ENCODE measurements around the gene TRDN. TPM values are rescaled to one million over a fixed set of nuclear protein-coding genes. Genes with fewer than 3 reads are reported as not detected.
"Not testable (repeated sequence)": the region's sequence is repeated elsewhere in the genome, so short reads cannot be mapped to it uniquely, and the experiment has no call there.

TRDN gene
- total RNA-seq, 1 donor from 2014 or later: not detected

GRCh38 chr6:123288649-123289048 lies 348.1 kb downstream of the TRDN start:
- Histone ChIP-seq H3K36me3 (no peaks in the 10 kb centered on the region), H3K4me3 (no peak overlapping the region), H3K27me3 (no peaks in the 10 kb centered on the region), H3K9me3 (no peaks in the 10 kb centered on the region), H3K27ac (no peak overlapping the region), H3K4me1 (no peaks in the 10 kb centered on the region)
- intact Hi-C loops (cut with DNase I): no loop called here
- TF ChIP-seq CTCF (IDR thresholded peaks at IDR 0.05): no peak
- DNase-seq (ENCODE audit: low spot score in 2 of 2): no peak

GRCh38 chr6:123276546-123276980 lies 360.2 kb downstream of the TRDN start:
- no peak for TF ChIP-seq CTCF (IDR thresholded peaks at IDR 0.05)
- intact Hi-C loops (cut with DNase I): no loop called here
- no peaks in the 10 kb centered on the region for H3K9me3 ChIP-seq
- H3K4me1 ChIP-seq: no peaks in the 10 kb centered on the region
- no peak for DNase-seq (ENCODE audit: low spot score in 2 of 2)
- no peaks in the 10 kb centered on the region for H3K27me3 ChIP-seq
- no peak overlapping the region for H3K4me3 ChIP-seq
- no peak overlapping the region for H3K27ac ChIP-seq
- no peaks in the 10 kb centered on the region for H3K36me3 ChIP-seq

- Histone ChIP-seq H3K27me3 (no peaks in the 10 kb centered on the region), H3K9me3 (no peaks in the 10 kb centered on the region), H3K27ac (no peak overlapping the region), H3K36me3 (no peaks in the 10 kb centered on the region), H3K4me3 (no peak overlapping the region), H3K4me1 (no peaks in the 10 kb centered on the region)
- no peak for DNase-seq (ENCODE audit: low spot score in 2 of 2)
- no peak for TF ChIP-seq CTCF (IDR thresholded peaks at IDR 0.05)
- intact Hi-C loops (cut with DNase I): no loop called here
These were observed 372.8 kb downstream of the TRDN start for GRCh38 chr6:123263981-123264380.

GRCh38 chr6:123240626-123241025 lies 396.1 kb downstream of the TRDN start:
- DNase-seq (ENCODE audit: low spot score in 2 of 2): no peak
- intact Hi-C loops (cut with DNase I): no loop called here
- no peaks in the 10 kb centered on the region for H3K27me3 ChIP-seq
- no peak overlapping the region for H3K4me3 ChIP-seq
- TF ChIP-seq CTCF (IDR thresholded peaks at IDR 0.05): no peak
- H3K4me1 ChIP-seq: no peaks in the 10 kb centered on the region
- H3K9me3 ChIP-seq: no peaks in the 10 kb centered on the region
- no peaks in the 10 kb centered on the region for H3K36me3 ChIP-seq
- H3K27ac ChIP-seq: no peak overlapping the region

GRCh38 chr6:123233336-123233735 lies 403.4 kb downstream of the TRDN start:
- H3K4me1 ChIP-seq: no peaks in the 10 kb centered on the region
- DNase-seq (ENCODE audit: low spot score in 2 of 2): no peak
- H3K27me3 ChIP-seq: no peaks in the 10 kb centered on the region
- no peak for TF ChIP-seq CTCF (IDR thresholded peaks at IDR 0.05)
- H3K36me3 ChIP-seq: no peaks in the 10 kb centered on the region
- no peaks in the 10 kb centered on the region for H3K9me3 ChIP-seq
- H3K4me3 ChIP-seq: no peak overlapping the region
- no peak overlapping the region for H3K27ac ChIP-seq
- intact Hi-C loops (cut with DNase I): no loop called here

GRCh38 chr6:123227789-123228188 lies 409.0 kb downstream of the TRDN start:
- DNase-seq (ENCODE audit: low spot score in 2 of 2); H3K27me3 ChIP-seq; H3K27ac ChIP-seq; H3K4me1 ChIP-seq; H3K9me3 ChIP-seq; intact Hi-C loops (cut with DNase I); H3K36me3 ChIP-seq; H3K4me3 ChIP-seq: not testable (repeated sequence)

Data from ascending aorta (tissue), 2 donors.